Stomach (tissue), 9 donors: ENCODE measurements around the gene FOXD2. TPM values are rescaled to one million over a fixed set of nuclear protein-coding genes. Genes with fewer than 3 reads are reported as not detected.

ENCODE experiments used
- DNase-seq, 2 donors: peaks; one replicate each; pipeline versions ENCODE4 v3.0.0 to v3.0.0-alpha.2; 2013 to 2019
- H3K27ac ChIP-seq, 5 donors: fragments of 200-600 bp in 4 of 5; sonication (generic) in 4 of 5; one replicate each; pipeline ENCODE4 v1.5.1; 2013 to 2019; ENCODE audit warnings: mild to moderate bottlenecking in 1 of 5, moderate library complexity in 1 of 5
- H3K27me3 ChIP-seq, 3 donors: fragments of 200-600 bp; sonication (generic); one replicate each; pipeline ENCODE4 v1.5.1; 2017 to 2019; ENCODE audit warnings: mixed run types in 1 of 3
- H3K36me3 ChIP-seq, 4 donors: fragments of 200-600 bp; sonication (generic); 1 replicate in 3 of 4; 2 replicates in 1 of 4; pipeline ENCODE4 v1.5.1; 2016 to 2019
- H3K4me1 ChIP-seq, 4 donors: fragments of 200-600 bp; sonication (generic); one replicate each; pipeline ENCODE4 v1.5.1; 2016 to 2019
- H3K4me3 ChIP-seq, 4 donors: fragments of 200-600 bp; sonication (generic) in 3 of 4; one replicate each; pipeline ENCODE4 v1.5.1; 2016 to 2019; ENCODE audit warnings: mild to moderate bottlenecking in 1 of 4
- H3K9me3 ChIP-seq, 4 donors: fragments of 200-600 bp; sonication (generic); one replicate each; pipeline ENCODE4 v1.5.1; 2016 to 2019
- EP300 ChIP-seq: sonication (generic); formaldehyde crosslinking; IDR thresholded peaks from one replicate; pipeline ENCODE4 v1.6.1; 2017; ENCODE audit warnings: antibody characterized with exemption
- POLR2A ChIP-seq, 4 donors: fragments of 450-650 bp; IDR thresholded peaks; one replicate each; pipeline ENCODE4 v1.6.1; 2016; ENCODE audit warnings: antibody characterized with exemption in 4 of 4, control low read depth in 2 of 4, mild to moderate bottlenecking in 1 of 4, moderate library complexity in 1 of 4
- POLR2AphosphoS5 ChIP-seq, 3 donors: sonication (generic); formaldehyde crosslinking; IDR thresholded peaks; one replicate each; pipeline ENCODE4 v1.6.1; 2016; ENCODE audit warnings: antibody characterized with exemption in 3 of 3
- WGBS, 5 donors: extraction: QIAGEN DNeasy Blood & Tissue Kit in 3 of 5; methylation state at CpG; one replicate each; pipeline versions ENCODE4 v1.1.5 to v1.1.7; 2013 to 2018; 5-methylcytosine and 5-hydroxymethylcytosine counted together
- intact Hi-C: fragments of 100-400 bp; cut with DNase I; formaldehyde crosslinking; loops from one replicate; pipeline ENCODE4 v1.15.1; 2023; ENCODE audit warnings: low total_unique reads
- polyA plus RNA-seq, 3 donors: library from polyadenylated mRNA; stranded (reverse); fragments of 200-250 nt; gene quantifications; one replicate each; pipeline ENCODE4 v1.2.3, GENCODE V29; 2013
- total RNA-seq, 5 donors: library from RNA; depleted of rRNA; stranded (reverse); fragments of >200 nt; gene quantifications; one replicate each; pipeline versions ENCODE4 v1.1.0 to v1.2.3, GENCODE V29; 2014 to 2016
- TF ChIP-seq, protein P1 (sequence below), 7 experiments: fragments of 450-650 bp in 4 of 7; fragments of 200-600 bp in 3 of 7; sonication (generic) in 3 of 7; IDR thresholded peaks; one replicate each; pipeline ENCODE4 v1.5.1; 2016 to 2019; ENCODE audit warnings: antibody characterized with exemption in 7 of 7, control low read depth in 2 of 7, mild to moderate bottlenecking in 1 of 7
- donor health status: healthy with polysubstance abuse.
- donor health status: Bipolar disorder and iron deficiency.
- donor health status: healthy.

Gene FOXD2
- total and polyA plus RNA-seq, 8 donors, result under 0.01 to 47.5 (median 0.12) TPM; not detected in 4

DNA sequence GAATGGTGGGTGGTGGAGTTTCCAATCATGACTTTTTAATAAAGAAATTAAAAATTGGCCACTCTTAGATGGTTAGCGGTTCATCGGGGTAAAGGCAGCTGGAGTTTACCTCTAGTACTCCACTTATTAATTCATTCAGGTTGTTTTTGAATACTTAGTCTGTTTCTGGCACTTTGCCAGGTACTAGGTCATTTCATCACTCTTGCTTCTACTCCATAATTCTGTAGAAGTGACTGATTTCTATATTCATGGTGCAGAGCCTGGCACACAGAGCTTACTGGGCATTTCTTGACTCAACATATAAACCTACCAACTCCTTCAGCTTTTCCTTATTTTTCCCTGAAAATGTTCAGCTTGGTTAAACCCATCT is 31.5 kb downstream of the FOXD2 start:
- H3K9me3 ChIP-seq, result no peaks in the 10 kb centered on the region

DNA sequence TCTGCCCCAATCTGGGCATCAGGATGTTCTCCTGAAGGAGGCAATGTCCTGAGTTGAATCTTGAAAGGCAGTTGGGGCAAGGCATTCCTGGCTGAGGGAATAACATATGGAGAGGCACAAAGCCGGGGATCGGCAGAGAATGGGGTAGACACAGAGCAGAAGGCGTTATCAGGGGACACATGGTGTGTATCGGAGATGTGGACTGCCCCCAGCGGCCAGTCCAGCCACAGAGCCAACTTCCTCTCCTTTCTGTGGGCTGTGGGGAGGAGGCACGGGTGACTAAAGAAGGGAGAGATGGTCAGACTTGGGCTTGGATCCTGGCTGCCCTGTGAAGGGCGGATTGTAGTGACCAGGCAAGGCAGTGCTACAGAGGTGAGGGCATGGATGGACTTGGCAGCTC is 32.1 kb downstream of the FOXD2 start:
- Histone ChIP-seq H3K9me3 (no peaks in the 10 kb centered on the region), H3K27me3 (peaks cover 0 to 28% (median 0%) of the 10 kb centered on the region in 3 donors), H3K4me3 (no peak overlapping the region), H3K36me3 (no peaks in the 10 kb centered on the region), H3K4me1 (no peaks in the 10 kb centered on the region), H3K27ac (no peak overlapping the region)
- TF ChIP-seq POLR2A (IDR thresholded peaks at IDR 0.05), result no peak
- TF ChIP-seq POLR2AphosphoS5 (IDR thresholded peaks at IDR 0.05), result no peak
- TF ChIP-seq, protein P1, sequence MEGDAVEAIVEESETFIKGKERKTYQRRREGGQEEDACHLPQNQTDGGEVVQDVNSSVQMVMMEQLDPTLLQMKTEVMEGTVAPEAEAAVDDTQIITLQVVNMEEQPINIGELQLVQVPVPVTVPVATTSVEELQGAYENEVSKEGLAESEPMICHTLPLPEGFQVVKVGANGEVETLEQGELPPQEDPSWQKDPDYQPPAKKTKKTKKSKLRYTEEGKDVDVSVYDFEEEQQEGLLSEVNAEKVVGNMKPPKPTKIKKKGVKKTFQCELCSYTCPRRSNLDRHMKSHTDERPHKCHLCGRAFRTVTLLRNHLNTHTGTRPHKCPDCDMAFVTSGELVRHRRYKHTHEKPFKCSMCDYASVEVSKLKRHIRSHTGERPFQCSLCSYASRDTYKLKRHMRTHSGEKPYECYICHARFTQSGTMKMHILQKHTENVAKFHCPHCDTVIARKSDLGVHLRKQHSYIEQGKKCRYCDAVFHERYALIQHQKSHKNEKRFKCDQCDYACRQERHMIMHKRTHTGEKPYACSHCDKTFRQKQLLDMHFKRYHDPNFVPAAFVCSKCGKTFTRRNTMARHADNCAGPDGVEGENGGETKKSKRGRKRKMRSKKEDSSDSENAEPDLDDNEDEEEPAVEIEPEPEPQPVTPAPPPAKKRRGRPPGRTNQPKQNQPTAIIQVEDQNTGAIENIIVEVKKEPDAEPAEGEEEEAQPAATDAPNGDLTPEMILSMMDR (IDR thresholded peaks at IDR 0.05), result no peak
- TF ChIP-seq EP300, result no peak
- DNase-seq, result no peak
- intact Hi-C loops, result no loop called here
- WGBS, 5 donors, result 84 to 94% (median 89%) methylated on average over 7 of the region's 7 CpGs

More for the DNA sequence above, 31.5 kb downstream of the FOXD2 start:
- no peak overlapping the region for H3K27ac ChIP-seq
- DNase-seq, result no peak
- TF ChIP-seq EP300 (no peak), POLR2A (IDR thresholded peaks at IDR 0.05) (no peak), POLR2AphosphoS5 (IDR thresholded peaks at IDR 0.05) (no peak)
- TF ChIP-seq, protein P1 (IDR thresholded peaks at IDR 0.05), result no peak
- peaks cover 0 to 28% (median 0%) of the 10 kb centered on the region in 3 donors for H3K27me3 ChIP-seq
- no peak overlapping the region for H3K4me3 ChIP-seq
- no peaks in the 10 kb centered on the region for H3K36me3 ChIP-seq
- WGBS, 5 donors, result 77 to 92% (median 88%) methylated on average over 2 of the region's 2 CpGs
- H3K4me1 ChIP-seq, result no peaks in the 10 kb centered on the region
- intact Hi-C loops, result no loop called here

- H3K27me3 ChIP-seq, result peaks cover 0 to 22% (median 0%) of the 10 kb centered on the region in 3 donors
- WGBS, 5 donors, result 75 to 92% (median 85%) methylated on average over 5 of the region's 5 CpGs
These were observed 33.3 kb downstream of the FOXD2 start for GRCh38 chr1:47471163-47471562.

DNA sequence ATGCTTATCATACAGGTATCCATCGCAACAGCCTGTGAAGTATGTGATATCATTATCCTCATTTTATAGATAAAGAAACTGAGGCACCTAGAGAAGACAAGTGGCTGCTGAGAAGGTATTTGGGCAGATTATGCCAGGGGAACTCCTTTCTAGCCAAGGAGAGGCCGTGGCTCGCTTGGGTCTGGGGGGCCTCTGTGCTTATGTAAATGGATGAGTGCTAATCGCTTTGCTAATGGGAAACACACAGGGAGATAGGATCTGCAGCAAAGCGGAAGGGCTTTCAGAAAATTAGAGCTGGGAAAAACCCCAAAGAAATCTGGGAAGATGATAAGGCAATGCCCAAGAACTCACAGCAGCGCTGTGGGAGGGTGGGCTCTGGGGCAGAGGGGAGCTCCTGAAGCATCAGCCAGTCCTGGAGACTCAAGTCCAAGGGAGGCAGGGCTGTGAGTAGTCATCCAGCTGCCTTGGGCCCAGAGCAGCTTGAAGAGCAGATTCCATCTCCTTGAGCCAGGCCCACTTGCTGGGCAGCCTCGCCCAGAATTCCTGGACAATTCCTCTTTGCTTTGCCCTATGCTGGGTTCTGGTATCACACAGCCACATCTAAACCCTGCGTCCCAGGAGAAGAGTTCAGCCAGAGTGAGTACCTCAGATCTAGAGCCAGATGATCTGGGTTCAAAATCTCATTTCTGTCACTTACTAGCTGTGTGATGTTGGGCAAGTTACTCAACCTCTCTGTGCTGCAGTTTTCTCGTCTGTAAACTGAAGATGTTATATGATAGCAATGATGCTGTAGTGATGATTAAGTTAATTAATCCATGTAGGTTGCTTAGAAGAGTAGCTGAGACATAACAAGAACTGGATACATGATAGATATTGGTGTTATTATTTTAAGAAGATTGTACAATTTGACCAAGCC is 36.7 kb downstream of the FOXD2 start:
- DNase-seq, result peak in 1 of 2 donors; percentile 15
- intact Hi-C loops, result no loop called here
- no peak overlapping the region for H3K4me3 ChIP-seq
- TF ChIP-seq, protein P1 (IDR thresholded peaks at IDR 0.05), result no peak
- peaks cover 17 to 26% (median 18%) of the 10 kb centered on the region in 4 donors for H3K4me1 ChIP-seq
- 50 to 68% (median 62%) methylated on average over 9 of the region's 9 CpGs for WGBS, 5 donors
- no peaks in the 10 kb centered on the region for H3K9me3 ChIP-seq
- no peaks in the 10 kb centered on the region for H3K36me3 ChIP-seq
- no peak overlapping the region for H3K27ac ChIP-seq
- peaks cover 0 to 7% (median 0%) of the 10 kb centered on the region in 3 donors for H3K27me3 ChIP-seq

More at GRCh38 chr1:47471163-47471562, 33.3 kb downstream of the FOXD2 start:
- H3K4me1 ChIP-seq, result no peaks in the 10 kb centered on the region
- TF ChIP-seq, protein P1 (IDR thresholded peaks at IDR 0.05), result no peak
- TF ChIP-seq POLR2A (IDR thresholded peaks at IDR 0.05) (no peak), POLR2AphosphoS5 (IDR thresholded peaks at IDR 0.05) (no peak), EP300 (no peak)
- H3K36me3 ChIP-seq, result no peaks in the 10 kb centered on the region
- intact Hi-C loops, result no loop called here
- H3K27ac ChIP-seq, result no peak overlapping the region
- H3K4me3 ChIP-seq, result no peak overlapping the region
- DNase-seq, result peak in 1 of 2 donors; percentile 48
- H3K9me3 ChIP-seq, result no peaks in the 10 kb centered on the region
